Measurements from ENCODE around the gene CZIB.

CZIB gene

GRCh38 chr1:53176452-53177208 lies 43.8 kb downstream of the CZIB start:
- DNase-seq (ENCODE audit: low read depth in 1 of 2, low spot score in 1 of 2) = peak in 1 of 2 experiments; percentile 48
- in situ Hi-C loops (cut with HindIII; ENCODE audit: low pct_unique_long_range_greater_than_20kb, low sequenced_read_pairs) = no loop called here
- TF ChIP-seq JUND (IDR thresholded peaks at IDR 0.05; ENCODE audit: low read depth) = no peak

GRCh38 chr1:53174971-53175913 lies 45.2 kb downstream of the CZIB start:
- in situ Hi-C loops (cut with HindIII; ENCODE audit: low pct_unique_long_range_greater_than_20kb, low sequenced_read_pairs) = no loop called here
- DNase-seq (ENCODE audit: low read depth in 1 of 2, low spot score in 1 of 2) = no peak
- no peak for TF ChIP-seq JUND (IDR thresholded peaks at IDR 0.05; ENCODE audit: low read depth)

GRCh38 chr1:53172426-53173128 lies 47.9 kb downstream of the CZIB start:
- in situ Hi-C loops (cut with HindIII; ENCODE audit: low pct_unique_long_range_greater_than_20kb, low sequenced_read_pairs) = no loop called here
- no peak for TF ChIP-seq JUND (IDR thresholded peaks at IDR 0.05; ENCODE audit: low read depth)
- peak in 1 of 2 experiments; percentile 27 for DNase-seq (ENCODE audit: low read depth in 1 of 2, low spot score in 1 of 2)

GRCh38 chr1:53166912-53167311 lies 53.5 kb downstream of the CZIB start:
- no peak for DNase-seq (ENCODE audit: low read depth in 1 of 2, low spot score in 1 of 2)
- in situ Hi-C loops (cut with HindIII; ENCODE audit: low pct_unique_long_range_greater_than_20kb, low sequenced_read_pairs) = no loop called here
- no peak for TF ChIP-seq JUND (IDR thresholded peaks at IDR 0.05; ENCODE audit: low read depth)

GRCh38 chr1:53166366-53166765 lies 54.1 kb downstream of the CZIB start:
- no peak for DNase-seq (ENCODE audit: low read depth in 1 of 2, low spot score in 1 of 2)
- no peak for TF ChIP-seq JUND (IDR thresholded peaks at IDR 0.05; ENCODE audit: low read depth)
- in situ Hi-C loops (cut with HindIII; ENCODE audit: low pct_unique_long_range_greater_than_20kb, low sequenced_read_pairs) = no loop called here

- no peak for DNase-seq (ENCODE audit: low read depth in 1 of 2, low spot score in 1 of 2)
- in situ Hi-C loops (cut with HindIII; ENCODE audit: low pct_unique_long_range_greater_than_20kb, low sequenced_read_pairs) = no loop called here
- no peak for TF ChIP-seq JUND (IDR thresholded peaks at IDR 0.05; ENCODE audit: low read depth)
These were observed 54.9 kb downstream of the CZIB start for GRCh38 chr1:53165408-53165961.

Data from T47D (cell line).